ENCODE measurements around the gene MRPL38.

The MRPL38 gene

GRCh38 chr17:75864448-75864871 lies 40.2 kb downstream of the MRPL38 start:
- H3K9me3 ChIP-seq (ENCODE audit: control insufficient read depth, insufficient read depth, low read depth, low read length), result no peaks in the 10 kb centered on the region
- no peaks in the 10 kb centered on the region for H3K36me3 ChIP-seq (ENCODE audit: control insufficient read depth in 2 of 2, insufficient read depth in 1 of 2, low read length in 2 of 2)
- 0 out of 2 replicates have a peak, but pooled peaks cover 4% of the 10 kb centered on the region for H3K4me1 ChIP-seq (ENCODE audit: control insufficient read depth, insufficient read depth, low read length)
- CTCF ChIA-PET, result interaction anchor here (0.7 to 1.5 kb wide), 5 partner anchors 9 to 115 kb away, joined by 3 to 8 read pairs (median 3); partner anchors contain the start of gene TRIM47
- no peak overlapping the region for H3K27ac ChIP-seq (ENCODE audit: extremely low read depth, low read depth, low read length)
- POLR2A ChIA-PET, result interaction anchor here (0.8 to 1.3 kb wide), 4 partner anchors 9 to 85 kb away, joined by 4 to 9 read pairs (median 6); partner anchors contain the start of genes TRIM47, TRIM65 and WBP2
- no peak overlapping the region for H3K4me3 ChIP-seq (ENCODE audit: low read depth, low read length)
- no peak for TF ChIP-seq PRDM4 (tag by site-specific recombination; IDR thresholded peaks at IDR 0.05)
- peak; percentile 71 for TF ChIP-seq BCL6B (tag by site-specific recombination; IDR thresholded peaks at IDR 0.05)
- TF ChIP-seq ZNF530 (tag by site-specific recombination; IDR thresholded peaks at IDR 0.05; ENCODE audit: low read depth), result no peak
- TF ChIP-seq ZNF26 (tag by site-specific recombination; IDR thresholded peaks at IDR 0.05), result no peak
- TF ChIP-seq KLF7 (tag by site-specific recombination; IDR thresholded peaks at IDR 0.05; ENCODE audit: borderline replicate concordance), result no peak
- TF ChIP-seq, protein P1, sequence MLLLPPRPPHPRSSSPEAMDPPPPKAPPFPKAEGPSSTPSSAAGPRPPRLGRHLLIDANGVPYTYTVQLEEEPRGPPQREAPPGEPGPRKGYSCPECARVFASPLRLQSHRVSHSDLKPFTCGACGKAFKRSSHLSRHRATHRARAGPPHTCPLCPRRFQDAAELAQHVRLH (tag by site-specific recombination; IDR thresholded peaks at IDR 0.05), result no peak
- TF ChIP-seq ZNF211 (tag by site-specific recombination; IDR thresholded peaks at IDR 0.05; ENCODE audit: low read depth), result no peak
- TF ChIP-seq ZNF521 (tag by site-specific recombination; IDR thresholded peaks at IDR 0.05), result no peak
- no peak for TF ChIP-seq ZNF132 (tag by site-specific recombination; IDR thresholded peaks at IDR 0.05; ENCODE audit: borderline replicate concordance)
- TF ChIP-seq GLI2 (tag by site-specific recombination; IDR thresholded peaks at IDR 0.05; ENCODE audit: borderline replicate concordance, low read depth), result no peak
- TF ChIP-seq YY2 (tag by site-specific recombination; IDR thresholded peaks at IDR 0.05), result no peak
- TF ChIP-seq GLIS1 (tag by site-specific recombination; IDR thresholded peaks at IDR 0.05), result peak; percentile 64
- TF ChIP-seq ZEB2 (tag by site-specific recombination; IDR thresholded peaks at IDR 0.05), result no peak
- no peak for TF ChIP-seq ZNF404 (tag by site-specific recombination; IDR thresholded peaks at IDR 0.05)
- TF ChIP-seq ZSCAN30 (tag by site-specific recombination; IDR thresholded peaks at IDR 0.05), result no peak
- no peak for TF ChIP-seq ZNF214 (tag by site-specific recombination; IDR thresholded peaks at IDR 0.05; ENCODE audit: borderline replicate concordance)
- no peak for TF ChIP-seq HOXC10 (CRISPR knock-in tag; IDR thresholded peaks at IDR 0.05)
- TF ChIP-seq ZNF658 (tag by site-specific recombination; IDR thresholded peaks at IDR 0.05), result no peak
- no peak for TF ChIP-seq ZNF394 (tag by site-specific recombination; IDR thresholded peaks at IDR 0.05; ENCODE audit: borderline replicate concordance)
- TF ChIP-seq, protein P2, sequence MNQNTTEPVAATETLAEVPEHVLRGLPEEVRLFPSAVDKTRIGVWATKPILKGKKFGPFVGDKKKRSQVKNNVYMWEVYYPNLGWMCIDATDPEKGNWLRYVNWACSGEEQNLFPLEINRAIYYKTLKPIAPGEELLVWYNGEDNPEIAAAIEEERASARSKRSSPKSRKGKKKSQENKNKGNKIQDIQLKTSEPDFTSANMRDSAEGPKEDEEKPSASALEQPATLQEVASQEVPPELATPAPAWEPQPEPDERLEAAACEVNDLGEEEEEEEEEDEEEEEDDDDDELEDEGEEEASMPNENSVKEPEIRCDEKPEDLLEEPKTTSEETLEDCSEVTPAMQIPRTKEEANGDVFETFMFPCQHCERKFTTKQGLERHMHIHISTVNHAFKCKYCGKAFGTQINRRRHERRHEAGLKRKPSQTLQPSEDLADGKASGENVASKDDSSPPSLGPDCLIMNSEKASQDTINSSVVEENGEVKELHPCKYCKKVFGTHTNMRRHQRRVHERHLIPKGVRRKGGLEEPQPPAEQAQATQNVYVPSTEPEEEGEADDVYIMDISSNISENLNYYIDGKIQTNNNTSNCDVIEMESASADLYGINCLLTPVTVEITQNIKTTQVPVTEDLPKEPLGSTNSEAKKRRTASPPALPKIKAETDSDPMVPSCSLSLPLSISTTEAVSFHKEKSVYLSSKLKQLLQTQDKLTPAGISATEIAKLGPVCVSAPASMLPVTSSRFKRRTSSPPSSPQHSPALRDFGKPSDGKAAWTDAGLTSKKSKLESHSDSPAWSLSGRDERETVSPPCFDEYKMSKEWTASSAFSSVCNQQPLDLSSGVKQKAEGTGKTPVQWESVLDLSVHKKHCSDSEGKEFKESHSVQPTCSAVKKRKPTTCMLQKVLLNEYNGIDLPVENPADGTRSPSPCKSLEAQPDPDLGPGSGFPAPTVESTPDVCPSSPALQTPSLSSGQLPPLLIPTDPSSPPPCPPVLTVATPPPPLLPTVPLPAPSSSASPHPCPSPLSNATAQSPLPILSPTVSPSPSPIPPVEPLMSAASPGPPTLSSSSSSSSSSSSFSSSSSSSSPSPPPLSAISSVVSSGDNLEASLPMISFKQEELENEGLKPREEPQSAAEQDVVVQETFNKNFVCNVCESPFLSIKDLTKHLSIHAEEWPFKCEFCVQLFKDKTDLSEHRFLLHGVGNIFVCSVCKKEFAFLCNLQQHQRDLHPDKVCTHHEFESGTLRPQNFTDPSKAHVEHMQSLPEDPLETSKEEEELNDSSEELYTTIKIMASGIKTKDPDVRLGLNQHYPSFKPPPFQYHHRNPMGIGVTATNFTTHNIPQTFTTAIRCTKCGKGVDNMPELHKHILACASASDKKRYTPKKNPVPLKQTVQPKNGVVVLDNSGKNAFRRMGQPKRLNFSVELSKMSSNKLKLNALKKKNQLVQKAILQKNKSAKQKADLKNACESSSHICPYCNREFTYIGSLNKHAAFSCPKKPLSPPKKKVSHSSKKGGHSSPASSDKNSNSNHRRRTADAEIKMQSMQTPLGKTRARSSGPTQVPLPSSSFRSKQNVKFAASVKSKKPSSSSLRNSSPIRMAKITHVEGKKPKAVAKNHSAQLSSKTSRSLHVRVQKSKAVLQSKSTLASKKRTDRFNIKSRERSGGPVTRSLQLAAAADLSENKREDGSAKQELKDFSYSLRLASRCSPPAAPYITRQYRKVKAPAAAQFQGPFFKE (tag by site-specific recombination; IDR thresholded peaks at IDR 0.05; ENCODE audit: borderline replicate concordance), result no peak
- TF ChIP-seq ZSCAN23 (tag by site-specific recombination; IDR thresholded peaks at IDR 0.05), result no peak
- no peak for TF ChIP-seq PRDM1 (tag by site-specific recombination; IDR thresholded peaks at IDR 0.05)
- TF ChIP-seq ZNF785 (tag by site-specific recombination; IDR thresholded peaks at IDR 0.05), result no peak
- peak; percentile 67 for TF ChIP-seq SP2 (tag by site-specific recombination; IDR thresholded peaks at IDR 0.05)
- TF ChIP-seq ZNF398 (tag by site-specific recombination; IDR thresholded peaks at IDR 0.05), result no peak
